Stimulated activated CD8-positive, alpha-beta memory T cell treated with anti-CD3 and anti-CD28 coated beads, Interleukin-15, amount 100 ng/mL, for 4 hours (primary cell): ENCODE measurements around the gene MPI.
A peak's percentile ranks its signal among the peaks of the same experiment; 100 is the strongest.
"Not testable (repeated sequence)": the region's sequence is repeated elsewhere in the genome, so short reads cannot be mapped to it uniquely, and the experiment has no call there.

Experiments
- DNase-seq, 2 donors: peaks; one replicate each; pipeline ENCODE4 v3.0.0-alpha.2; 2020; ENCODE audit warnings: low read depth in 2 of 2

Gene MPI

GRCh38 chr15:74863239-74864056, 26.4 kb upstream of the MPI start:
- no peak for DNase-seq

GRCh38 chr15:74864296-74864695, 25.5 kb upstream of the MPI start:
- DNase-seq = no peak

- no peak for DNase-seq
These were observed 24.5 kb upstream of the MPI start for GRCh38 chr15:74865316-74865715.

DNA sequence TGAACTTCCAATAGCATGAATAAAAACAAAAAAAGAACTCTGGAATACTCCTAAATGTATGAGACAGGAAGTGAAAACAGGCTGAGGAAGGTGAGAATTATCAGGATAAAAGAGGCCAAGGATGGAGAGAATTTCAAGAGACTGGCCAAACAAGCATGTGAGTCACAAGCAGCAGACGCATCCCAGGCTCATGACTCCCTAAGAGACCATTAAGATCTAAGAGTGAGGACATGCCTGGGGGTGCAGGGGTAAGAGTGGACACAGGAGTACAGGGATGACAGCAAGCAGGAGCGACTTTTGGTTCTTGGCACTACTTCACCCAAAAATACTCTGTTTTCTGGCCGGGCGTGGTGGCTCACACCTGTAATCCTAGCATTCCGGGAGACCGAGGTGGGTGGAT, 23.8 kb upstream of the MPI start:
- no peak for DNase-seq

GRCh38 chr15:74867466-74868038, 22.3 kb upstream of the MPI start:
- no peak for DNase-seq

GRCh38 chr15:74868059-74868458, 21.8 kb upstream of the MPI start:
- DNase-seq = no peak

- DNase-seq = no peak
These were observed 20.5 kb upstream of the MPI start for GRCh38 chr15:74869372-74869725.

DNA sequence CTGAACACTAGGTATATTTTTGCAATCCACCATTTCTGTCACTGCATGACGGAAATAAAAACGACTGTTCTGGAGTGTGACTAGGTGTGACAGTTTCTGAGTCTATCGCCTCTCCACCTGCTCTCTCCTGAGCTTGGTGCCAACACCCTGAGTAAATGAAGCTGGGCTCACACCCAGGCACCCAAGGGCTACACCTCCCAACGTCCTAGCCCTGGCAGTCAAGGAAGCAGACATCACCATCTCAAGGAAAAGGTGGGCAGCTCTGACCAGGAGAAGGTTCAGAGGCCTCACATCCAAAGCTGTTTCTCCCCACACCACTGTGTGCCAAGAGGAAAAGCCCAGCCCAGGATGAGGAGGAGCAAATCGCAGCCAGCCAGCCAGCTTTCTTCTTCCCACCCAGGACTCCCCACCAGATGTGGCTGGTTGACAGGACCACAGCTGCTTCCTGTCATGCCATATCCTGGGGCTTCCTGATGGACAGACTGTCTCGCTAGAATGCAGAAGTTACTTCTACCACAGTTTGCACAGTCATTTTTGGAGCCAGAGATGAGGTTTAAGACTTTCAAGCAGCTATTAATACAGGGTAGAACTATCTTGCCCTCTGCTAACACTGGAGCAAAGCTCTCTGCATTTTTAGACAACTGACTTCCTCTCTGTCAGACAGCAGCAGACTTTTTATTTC, 20.0 kb upstream of the MPI start:
- DNase-seq = no peak

DNA sequence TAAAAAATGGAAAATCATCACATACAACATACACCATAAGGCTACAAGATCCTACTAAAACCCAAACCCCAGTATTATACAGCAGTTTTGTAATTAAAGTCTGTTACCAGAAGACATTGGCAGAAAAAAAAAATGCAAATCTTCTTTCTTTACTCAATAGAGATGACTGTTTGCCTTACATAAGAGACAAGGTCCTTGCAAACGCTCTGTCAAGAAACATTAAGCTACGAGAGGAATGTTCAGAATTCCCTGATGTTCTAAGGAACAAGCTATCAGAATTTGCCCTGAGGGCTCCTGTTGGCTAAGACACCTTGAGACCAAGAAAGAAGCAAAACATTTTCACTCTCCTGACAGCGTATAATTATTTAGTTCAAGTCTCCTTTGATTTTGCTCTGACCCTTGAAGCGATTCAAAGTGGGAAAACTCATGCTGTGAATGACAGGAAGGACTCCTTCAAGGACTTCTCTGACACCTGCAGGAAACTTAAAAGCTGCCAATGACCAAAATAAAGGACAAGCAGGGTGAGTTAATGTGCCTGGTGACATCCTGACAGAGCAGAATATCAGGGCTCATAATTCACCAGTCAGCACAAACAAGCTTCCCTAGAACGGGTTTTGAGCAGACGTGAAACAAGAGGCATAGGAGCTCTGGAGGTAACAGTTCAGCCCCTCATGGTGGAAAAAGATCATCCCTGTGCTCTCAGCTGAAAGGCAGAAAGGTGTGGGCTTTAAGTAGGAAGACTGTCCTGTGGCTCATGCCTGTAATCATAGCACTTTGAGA, 19.2 kb upstream of the MPI start:
- DNase-seq = no peak

- no peak for DNase-seq
These were observed 17.2 kb upstream of the MPI start for GRCh38 chr15:74872702-74873035.

- DNase-seq = peak; percentile 76 to 84
These were observed 16.6 kb upstream of the MPI start, which contains the start of gene SCAMP2 for GRCh38 chr15:74873036-74873755. TSS of gene SCAMP2 (minus strand) at chr15:74873365. CDS start at chr15:74873255, 110 bp downstream.

DNA sequence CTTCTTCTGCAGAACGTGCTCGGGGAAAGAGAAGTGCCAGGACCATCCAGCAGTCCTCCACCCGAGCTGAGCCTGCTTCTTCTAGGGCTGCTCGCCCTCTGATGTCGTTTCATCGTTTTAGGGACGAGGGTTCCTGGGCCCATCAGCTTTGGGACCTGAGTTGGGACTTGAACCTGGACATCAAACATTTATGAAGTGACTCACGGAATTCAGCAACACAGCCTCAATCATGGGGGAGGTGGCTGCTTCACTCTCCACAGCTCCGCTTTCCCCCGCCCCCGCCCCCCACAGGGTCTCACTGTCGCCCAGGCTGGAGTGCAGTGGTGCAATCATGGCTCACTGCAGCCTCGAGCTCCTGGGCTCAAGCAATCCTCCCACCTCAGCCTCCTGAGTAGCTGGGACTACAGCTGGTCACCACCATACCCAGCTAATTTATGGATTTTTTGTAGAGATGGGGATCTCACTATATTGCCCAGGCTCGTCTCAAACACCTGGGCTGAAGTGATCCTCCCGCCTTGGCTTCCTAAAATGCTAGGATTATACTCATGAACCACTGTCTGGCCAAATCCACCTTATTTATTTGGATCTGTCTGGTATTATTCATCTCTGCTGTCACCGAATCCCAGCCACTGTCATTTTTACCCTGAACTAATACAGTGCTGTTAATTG, 16.0 kb upstream of the MPI start:
- DNase-seq = no peak

- no peak for DNase-seq
These were observed 11.6 kb upstream of the MPI start for GRCh38 chr15:74878273-74878672.

- DNase-seq = no peak
These were observed 7.3 kb upstream of the MPI start for GRCh38 chr15:74882528-74882927.

DNA sequence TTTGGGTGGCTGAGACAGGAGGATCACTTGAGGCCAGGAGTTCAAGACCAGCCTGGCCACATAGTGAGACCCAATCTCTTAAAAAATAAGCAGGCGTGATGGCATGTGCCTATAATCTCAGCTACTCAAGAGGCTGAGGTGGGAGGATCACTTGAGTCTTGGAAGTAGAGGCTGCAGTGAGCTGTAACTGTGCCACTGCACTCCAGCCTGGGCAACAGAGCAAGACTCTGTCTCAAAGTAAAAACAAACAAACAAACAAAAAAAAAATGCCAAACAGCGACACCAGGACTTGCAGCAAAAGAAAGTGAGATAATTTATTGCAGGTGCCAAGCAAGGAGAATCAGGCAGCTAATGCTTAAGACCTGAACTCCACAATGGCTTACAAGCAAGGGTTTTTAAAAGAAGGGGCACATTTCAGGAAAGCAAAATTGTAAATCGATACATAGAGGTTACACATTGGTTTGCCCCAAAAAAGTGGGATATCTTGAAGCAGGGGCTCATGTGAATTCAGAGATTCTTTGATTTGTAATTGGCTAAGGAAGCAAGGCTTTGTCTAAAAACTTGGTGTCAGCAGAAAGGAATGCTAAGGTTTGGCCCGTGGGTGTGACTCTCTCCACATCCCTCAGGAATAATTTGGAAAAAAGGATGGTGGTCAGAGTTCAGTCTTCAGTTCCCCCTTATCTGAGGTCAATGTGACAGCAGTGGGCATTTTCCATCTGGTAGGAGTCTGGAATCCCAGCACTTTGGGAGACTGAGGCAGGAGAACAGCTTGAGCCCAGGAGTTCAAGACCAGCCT, 5.2 kb upstream of the MPI start:
- no peak for DNase-seq

- no peak for DNase-seq
These were observed 4.4 kb upstream of the MPI start for GRCh38 chr15:74885461-74885860.

DNA sequence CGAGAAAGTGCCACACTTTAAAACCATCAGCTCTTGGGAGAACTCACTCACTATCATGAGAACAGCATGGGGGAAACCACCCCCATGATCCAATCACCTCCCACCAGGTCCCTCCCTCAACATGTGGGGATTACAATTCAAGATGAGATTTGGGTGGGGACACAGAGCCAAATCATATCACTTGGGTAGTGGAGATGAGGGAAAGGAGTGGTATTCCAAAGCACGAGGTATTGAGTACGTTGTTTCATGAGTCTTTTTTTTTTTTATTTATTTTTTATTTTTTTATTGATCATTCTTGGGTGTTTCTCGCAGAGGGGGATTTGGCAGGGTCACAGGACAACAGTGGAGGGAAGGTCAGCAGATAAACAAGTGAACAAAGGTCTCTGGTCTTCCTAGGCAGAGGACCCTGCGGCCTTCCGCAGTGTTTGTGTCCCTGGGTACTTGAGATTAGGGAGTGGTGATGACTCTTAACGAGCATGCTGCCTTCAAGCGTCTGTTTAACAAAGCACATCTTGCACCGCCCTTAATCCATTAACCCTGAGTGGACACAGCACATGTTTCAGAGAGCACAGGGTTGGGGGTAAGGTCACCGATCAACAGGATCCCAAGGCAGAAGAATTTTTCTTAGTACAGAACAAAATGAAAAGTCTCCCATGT, 2.2 kb upstream of the MPI start:
- not testable (repeated sequence) for DNase-seq

DNA sequence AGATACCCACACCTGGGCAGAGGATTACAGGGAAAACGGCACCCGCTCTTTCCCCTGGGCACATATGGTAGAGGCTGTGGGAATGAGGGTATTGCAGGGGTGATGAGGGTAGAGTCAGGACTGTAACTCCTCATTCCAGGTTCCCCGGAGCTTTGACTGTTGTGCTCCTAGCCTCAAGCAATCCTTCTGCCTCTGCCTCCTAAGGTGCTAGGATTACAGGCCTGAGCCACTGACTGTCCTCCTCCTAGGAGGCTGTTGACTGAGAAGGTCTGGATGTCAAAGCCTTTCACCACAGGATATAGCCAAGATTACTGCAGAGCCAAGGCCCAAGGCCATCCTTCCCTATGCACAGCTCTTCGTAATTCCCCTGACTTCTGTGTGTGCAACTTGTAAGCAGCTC, 1.1 kb upstream of the MPI start:
- DNase-seq = no peak

DNA sequence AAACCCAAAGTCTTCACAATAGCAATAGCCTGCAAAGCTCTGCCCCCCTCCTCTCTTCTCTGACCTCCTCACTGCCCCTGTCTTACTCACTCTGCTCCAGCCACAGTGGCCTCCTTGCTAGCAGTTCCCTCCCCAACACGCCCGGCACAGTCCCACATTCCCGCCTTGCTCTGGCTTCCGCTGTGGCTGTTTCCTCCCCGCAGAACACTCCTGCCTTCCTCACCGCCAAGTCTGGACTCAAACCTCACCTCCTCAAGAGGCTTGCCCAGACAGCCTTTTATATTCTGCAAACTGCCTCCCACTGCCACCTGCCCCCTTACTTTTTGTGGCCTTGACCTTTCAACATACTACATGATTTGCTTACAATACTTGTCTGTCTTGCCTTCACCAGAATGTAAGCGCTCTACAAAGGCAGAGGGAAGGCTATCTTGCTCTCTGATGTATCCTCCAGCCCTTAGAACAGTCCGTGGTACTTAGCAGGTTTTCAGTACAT, 406 bp upstream of the MPI start:
- DNase-seq = no peak

DNA sequence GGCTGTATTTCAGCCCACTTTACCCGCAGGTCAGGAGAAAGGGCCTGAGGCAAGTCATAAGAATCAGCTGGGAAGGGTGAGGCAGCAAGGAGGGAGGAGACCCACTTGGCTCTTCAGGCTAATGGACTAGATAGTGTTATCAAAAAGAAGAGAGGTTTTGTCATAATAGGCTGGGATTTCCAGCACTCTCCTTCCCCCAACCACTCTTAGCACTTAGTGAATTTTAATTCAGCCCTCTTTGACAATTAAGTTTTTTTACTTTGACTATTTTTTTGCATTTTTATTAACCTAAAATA, 771 bp downstream of the MPI start:
- DNase-seq = no peak
